HK-2 (cell line): ENCODE measurements around the gene MAPKAPK3.
A peak's percentile ranks its signal among the peaks of the same experiment; 100 is the strongest.

Experiments used
- DNase-seq: peaks from one replicate; pipeline ENCODE4 v3.0.0-alpha.2; 2018; ENCODE audit not compliant: unreplicated experiment

Gene MAPKAPK3

GRCh38 chr3:50617096-50617791 is at the start of gene MAPKAPK3:
Gene MAPKAPK3, plus strand, starts transcription at chr3:50617151. Its CDS starts 415 bp downstream, at chr3:50617566.
- DNase-seq = no peak

GRCh38 chr3:50567386-50568167 is 49.4 kb upstream of the MAPKAPK3 start, which contains the start of gene C3orf18:
Gene C3orf18, minus strand, starts transcription at chr3:50567747. Its CDS starts 2,048 bp downstream, at chr3:50565699.
- DNase-seq = peak; percentile 86

GRCh38 chr3:50568947-50569749 is 47.8 kb upstream of the MAPKAPK3 start, which contains the start of gene HEMK1:
Gene HEMK1, plus strand, starts transcription at chr3:50569522. Its CDS starts 1,583 bp downstream, at chr3:50571105.
- peak; percentile 91 for DNase-seq

GRCh38 chr3:50570508-50571279 is 46.3 kb upstream of the MAPKAPK3 start:
- no peak for DNase-seq

- DNase-seq = no peak
Measured at GRCh38 chr3:50571486-50571885, 45.5 kb upstream of the MAPKAPK3 start.

GRCh38 chr3:50572158-50572557 is 44.8 kb upstream of the MAPKAPK3 start:
- DNase-seq = peak; percentile 60

GRCh38 chr3:50572801-50573371 is 44.1 kb upstream of the MAPKAPK3 start:
- DNase-seq = no peak

- DNase-seq = no peak
Measured at GRCh38 chr3:50573566-50574443, 43.1 kb upstream of the MAPKAPK3 start.

- no peak for DNase-seq
Measured at GRCh38 chr3:50574444-50574831, 42.5 kb upstream of the MAPKAPK3 start.

GRCh38 chr3:50575372-50575771 is 41.6 kb upstream of the MAPKAPK3 start:
- DNase-seq = no peak

GRCh38 chr3:50577348-50577747 is 39.6 kb upstream of the MAPKAPK3 start:
- DNase-seq = no peak

GRCh38 chr3:50580683-50581458 is 36.1 kb upstream of the MAPKAPK3 start:
- no peak for DNase-seq

GRCh38 chr3:50581459-50581842 is 35.5 kb upstream of the MAPKAPK3 start:
- DNase-seq = no peak

- DNase-seq = no peak
Measured at GRCh38 chr3:50582083-50582482, 34.9 kb upstream of the MAPKAPK3 start.

- no peak for DNase-seq
Measured at GRCh38 chr3:50583897-50584296, 33.1 kb upstream of the MAPKAPK3 start.

GRCh38 chr3:50584391-50584790 is 32.6 kb upstream of the MAPKAPK3 start:
- DNase-seq = no peak

- no peak for DNase-seq
Measured at GRCh38 chr3:50585919-50586762, 30.8 kb upstream of the MAPKAPK3 start.

GRCh38 chr3:50586763-50587070 is 30.2 kb upstream of the MAPKAPK3 start:
- DNase-seq = no peak
